Measurements from ENCODE around the gene ASB6.

ASB6 gene, protein sequence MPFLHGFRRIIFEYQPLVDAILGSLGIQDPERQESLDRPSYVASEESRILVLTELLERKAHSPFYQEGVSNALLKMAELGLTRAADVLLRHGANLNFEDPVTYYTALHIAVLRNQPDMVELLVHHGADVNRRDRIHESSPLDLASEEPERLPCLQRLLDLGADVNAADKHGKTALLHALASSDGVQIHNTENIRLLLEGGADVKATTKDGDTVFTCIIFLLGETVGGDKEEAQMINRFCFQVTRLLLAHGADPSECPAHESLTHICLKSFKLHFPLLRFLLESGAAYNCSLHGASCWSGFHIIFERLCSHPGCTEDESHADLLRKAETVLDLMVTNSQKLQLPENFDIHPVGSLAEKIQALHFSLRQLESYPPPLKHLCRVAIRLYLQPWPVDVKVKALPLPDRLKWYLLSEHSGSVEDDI

GRCh38 chr9:129641750-129642585 lies at the start of gene ASB6:
ASB6 (minus strand) TSS chr9:129642151; CDS start chr9:129641999, 152 bp downstream.
- ATAC-seq: peak; percentile 90 to 94

GRCh38 chr9:129688285-129689043 lies 46.5 kb upstream of the ASB6 start:
- no peak for ATAC-seq

DNA sequence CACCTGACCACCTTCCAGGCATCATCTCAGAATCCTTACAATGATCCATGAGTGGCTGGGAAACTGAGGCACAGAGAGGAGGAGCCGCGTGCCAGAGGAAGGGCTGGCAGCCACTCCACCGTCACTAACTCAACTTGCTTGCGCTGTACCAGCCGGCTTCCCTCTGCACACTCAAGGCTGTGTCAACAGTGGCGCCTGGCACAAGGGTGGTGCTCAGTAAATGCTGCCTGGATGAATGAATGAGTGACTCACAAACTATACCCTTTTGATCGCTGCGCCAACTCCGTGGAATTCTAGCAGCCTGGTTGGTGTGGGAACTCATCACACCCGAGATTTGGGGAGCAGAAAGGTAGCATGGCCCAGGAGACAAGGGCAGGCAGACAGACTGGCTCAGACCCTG lies 45.4 kb upstream of the ASB6 start:
- no peak for ATAC-seq

GRCh38 chr9:129686736-129687135 lies 44.8 kb upstream of the ASB6 start:
- no peak for ATAC-seq

DNA sequence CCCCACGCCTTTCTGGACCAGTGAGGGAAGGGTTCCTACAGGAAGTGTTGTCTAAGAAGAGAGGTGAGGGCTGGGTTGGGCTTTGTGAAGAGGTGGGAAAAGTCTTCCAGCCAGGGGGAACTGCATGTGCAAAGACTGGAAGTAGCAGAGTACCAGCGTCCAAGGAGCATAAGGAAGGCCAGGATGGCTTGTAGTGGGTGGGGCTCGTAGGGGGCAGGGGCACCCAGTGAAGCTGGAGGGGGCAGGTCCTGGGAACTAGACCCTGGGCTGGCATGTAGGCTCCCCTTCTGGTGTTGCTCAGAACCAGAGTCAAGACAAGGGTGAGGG lies 43.9 kb upstream of the ASB6 start:
- ATAC-seq: no peak

GRCh38 chr9:129685220-129685932 lies 43.4 kb upstream of the ASB6 start:
- ATAC-seq: no peak

- ATAC-seq: no peak
Observed at GRCh38 chr9:129682381-129682780, 40.4 kb upstream of the ASB6 start.

- ATAC-seq: no peak
Observed at GRCh38 chr9:129681924-129682323, 40.0 kb upstream of the ASB6 start.

GRCh38 chr9:129679537-129679936 lies 37.6 kb upstream of the ASB6 start:
- no peak for ATAC-seq

- no peak for ATAC-seq
Observed at GRCh38 chr9:129678844-129679243, 36.9 kb upstream of the ASB6 start.

DNA sequence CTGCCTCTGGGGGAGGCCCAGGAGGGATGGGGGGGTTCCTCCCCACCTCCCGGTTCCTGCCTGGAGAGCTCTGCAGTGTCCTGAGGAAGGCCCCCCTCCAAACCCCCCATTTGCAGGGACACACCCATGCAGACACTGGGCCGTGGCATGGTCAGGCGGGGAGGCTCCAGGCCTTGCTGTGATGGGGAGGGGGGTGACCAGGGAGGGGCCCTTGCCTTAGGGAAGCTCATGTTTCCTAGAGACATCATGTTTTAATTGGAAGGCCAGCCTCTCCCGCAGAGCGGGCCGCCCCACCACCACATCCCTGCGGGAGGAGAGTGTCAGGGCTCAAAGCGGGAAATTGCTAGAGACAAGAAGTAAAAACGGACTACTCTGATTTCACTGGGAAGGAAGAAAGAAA lies 35.5 kb upstream of the ASB6 start:
- no peak for ATAC-seq

DNA sequence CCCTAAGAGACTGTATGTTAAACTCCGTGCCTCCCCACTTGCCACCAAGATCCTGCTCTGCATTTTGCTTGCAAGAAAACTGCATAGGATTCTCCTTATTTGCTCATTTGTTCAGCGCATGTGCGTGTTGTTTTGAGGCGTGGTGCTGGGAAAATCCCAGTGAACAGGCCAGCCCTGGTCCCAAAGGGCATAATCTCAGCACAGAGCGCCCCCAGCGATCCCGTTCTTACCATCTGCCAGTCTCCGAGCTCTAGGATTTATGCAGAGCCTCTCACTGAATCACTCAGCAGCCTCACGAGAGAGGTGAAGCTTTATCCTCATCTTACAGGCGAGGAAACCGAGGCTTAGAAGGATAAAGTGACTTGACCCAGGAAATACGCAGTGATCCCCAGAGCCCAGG lies 35.0 kb upstream of the ASB6 start:
- ATAC-seq: no peak

DNA sequence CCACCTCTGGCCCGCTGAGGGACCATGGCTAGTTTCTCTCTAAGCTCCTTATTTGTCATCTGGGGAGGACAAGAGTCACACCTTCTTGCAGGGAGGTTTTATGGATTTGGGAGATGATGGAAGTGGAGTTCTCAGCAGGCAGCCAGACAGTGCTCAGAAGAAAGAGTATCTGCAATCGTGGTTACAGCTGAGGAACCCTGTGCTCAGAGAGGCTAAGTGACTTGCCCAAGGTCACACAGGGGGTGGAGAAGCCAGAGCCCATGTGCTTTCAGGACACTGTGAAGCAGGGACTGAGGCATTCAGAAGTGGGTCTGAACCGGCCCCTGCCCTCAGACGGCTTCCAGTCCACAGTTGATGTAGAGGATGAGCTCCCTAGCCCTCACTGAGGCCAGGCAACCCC lies 34.3 kb upstream of the ASB6 start:
- ATAC-seq: no peak

DNA sequence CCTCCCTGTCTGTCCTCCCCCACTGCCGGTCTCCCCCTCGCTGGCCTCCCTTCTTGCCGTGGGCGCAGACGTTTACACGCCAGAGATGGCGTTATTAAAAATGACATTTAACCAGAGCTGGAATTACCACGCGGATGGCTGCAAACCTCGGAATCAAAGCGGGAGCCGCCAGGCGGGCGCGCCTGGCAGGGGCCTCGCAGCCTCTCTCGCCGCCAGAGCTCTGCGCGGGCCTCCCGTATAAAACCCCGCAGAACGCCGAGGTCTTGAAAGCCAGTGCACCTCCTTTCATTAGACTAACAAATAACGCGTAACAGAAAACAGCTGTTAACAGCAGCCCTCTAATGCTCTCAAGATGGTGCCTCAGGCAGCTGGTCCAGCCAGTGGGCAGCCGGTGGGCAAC lies 33.7 kb upstream of the ASB6 start:
- no peak for ATAC-seq

DNA sequence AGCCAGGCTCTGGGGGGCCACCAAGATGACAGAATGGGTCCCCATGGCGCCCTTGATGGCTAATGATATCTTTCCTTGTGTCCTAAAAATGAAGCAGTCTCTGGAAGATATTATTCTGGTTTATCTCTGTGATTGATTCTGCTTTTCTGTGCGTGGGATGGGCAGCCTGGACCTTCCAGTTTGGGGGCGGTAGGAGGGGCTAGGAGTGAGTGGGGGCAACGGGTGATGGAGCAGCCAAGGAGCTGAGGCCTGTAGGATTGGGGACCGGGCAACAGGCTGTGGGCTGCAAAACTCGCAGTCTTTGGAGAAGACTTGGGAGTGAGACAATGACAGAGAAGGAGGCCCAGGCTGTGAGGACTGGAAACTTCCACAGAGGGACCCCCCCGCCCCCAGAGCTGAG lies 32.3 kb upstream of the ASB6 start:
- no peak for ATAC-seq

DNA sequence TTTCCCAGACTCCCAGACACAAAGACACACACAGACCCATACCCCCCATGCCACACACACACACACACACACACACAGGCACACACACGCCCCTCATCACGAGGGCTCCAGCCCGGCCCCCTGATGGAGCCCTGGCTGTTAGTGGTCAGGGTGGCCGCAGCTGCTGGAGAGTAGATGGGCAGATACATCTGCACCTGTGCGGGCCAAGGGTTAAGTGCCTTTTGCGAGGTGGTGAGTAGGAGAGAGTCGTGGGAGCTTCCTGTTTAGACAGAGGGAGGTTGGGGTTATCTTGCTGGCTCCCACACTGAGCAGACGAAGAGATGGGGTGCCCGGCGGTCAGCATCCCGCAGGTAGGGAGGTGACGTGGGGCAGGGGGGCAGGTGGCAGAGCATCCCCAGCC lies 31.7 kb upstream of the ASB6 start:
- ATAC-seq: no peak

GRCh38 chr9:129672702-129673101 lies 30.8 kb upstream of the ASB6 start:
- ATAC-seq: no peak

DNA sequence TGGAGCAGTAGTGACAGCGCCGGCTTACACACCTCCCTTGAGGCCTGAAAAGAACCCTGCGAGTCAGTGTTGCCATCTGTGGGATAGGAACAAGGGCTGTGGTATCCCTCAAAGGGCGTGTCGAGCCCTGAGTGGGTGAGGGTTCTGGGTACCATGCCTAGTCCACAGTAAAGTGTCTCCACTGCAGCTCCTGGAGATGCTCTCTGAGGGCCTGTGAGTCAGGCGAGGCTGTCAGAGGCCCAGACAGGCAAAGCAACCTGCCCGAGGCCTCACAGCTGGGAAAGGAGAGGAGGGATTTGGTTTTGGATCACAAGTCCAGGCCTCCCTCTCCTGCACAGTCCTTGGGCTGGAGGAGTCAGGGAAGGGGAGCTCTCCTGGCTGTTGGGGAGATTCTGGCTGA lies 29.6 kb upstream of the ASB6 start:
- no peak for ATAC-seq

- ATAC-seq: no peak
Observed at GRCh38 chr9:129671065-129671464, 29.1 kb upstream of the ASB6 start.

- no peak for ATAC-seq
Observed at GRCh38 chr9:129669946-129670345, 28.0 kb upstream of the ASB6 start.

GRCh38 chr9:129669141-129669718 lies 27.3 kb upstream of the ASB6 start:
- no peak for ATAC-seq

DNA sequence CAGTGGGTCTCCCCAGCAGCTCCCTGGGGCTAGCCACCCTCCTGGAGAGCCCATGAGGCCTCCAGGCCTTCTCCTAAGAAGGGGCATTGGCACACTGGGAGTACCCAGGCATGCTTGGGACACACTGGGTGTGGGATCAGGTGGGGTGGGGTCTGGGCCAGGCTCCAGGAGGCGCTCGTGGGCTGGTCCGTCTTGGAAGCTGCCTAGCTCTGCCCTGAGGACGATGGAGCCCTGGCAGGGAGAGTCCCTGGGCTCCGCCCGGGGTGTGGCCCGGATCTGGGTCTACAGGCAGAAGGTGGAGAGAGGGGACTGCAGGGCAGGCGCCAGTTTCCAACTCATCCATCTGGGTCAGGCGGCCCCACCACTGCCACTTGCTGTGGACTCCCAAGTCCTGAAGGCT lies 25.9 kb upstream of the ASB6 start:
- no peak for ATAC-seq
